T-helper 2 cell treated with Interferon-gamma antibody and Interleukin-4, amounts not matched to agents 100 ng/mL and 5 ng/mL, for 36 hours (primary cell): Measurements from ENCODE around the gene SUPT16H. TPM values are rescaled to one million over a fixed set of nuclear protein-coding genes. Genes with fewer than 3 reads are reported as not detected.

ENCODE experiments used
- intact Hi-C: fragments of 100-400 bp; cut with micrococcal nuclease; formaldehyde crosslinking; loops from one replicate; pipeline ENCODE4 v1.15.1; 2023
- total RNA-seq: library from RNA; stranded (reverse); gene quantifications from 2 replicates; pipeline ENCODE4 v1.2.3, GENCODE V29; 2022

Gene SUPT16H
- total RNA-seq, 1 donor from 2014 or later = 130 TPM

- intact Hi-C loops = no loop called here
These were observed 13.7 kb downstream of the SUPT16H start for GRCh38 chr14:21369949-21370679.

DNA sequence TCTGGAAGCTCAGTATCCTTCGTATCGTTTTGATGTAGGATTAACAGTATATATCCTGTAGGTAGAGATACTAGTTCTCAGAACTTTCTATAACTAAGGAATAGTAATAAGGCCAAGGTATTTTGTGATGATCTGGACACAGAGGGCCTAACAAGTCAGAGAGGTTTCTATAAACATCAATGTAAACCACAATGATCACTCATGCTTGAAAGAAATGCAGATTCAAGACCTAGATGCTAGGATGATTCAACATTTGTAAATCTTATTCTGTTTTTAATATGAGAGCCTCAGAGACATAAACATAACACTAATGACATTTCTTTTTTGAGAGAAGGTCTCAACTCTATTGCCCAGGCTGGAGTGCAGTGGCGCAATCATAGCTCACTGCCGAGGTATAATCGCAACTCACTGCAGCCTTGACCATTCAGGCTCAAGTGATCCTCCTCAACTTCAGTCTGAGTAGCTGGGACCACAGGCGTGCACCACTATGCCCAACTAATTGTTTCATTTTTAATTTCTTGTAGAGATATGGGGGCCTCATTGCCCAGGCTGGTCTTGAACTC lies 16.2 kb downstream of the SUPT16H start:
- intact Hi-C loops = no loop called here

GRCh38 chr14:21356511-21356910 lies 27.3 kb downstream of the SUPT16H start:
- intact Hi-C loops = no loop called here

- intact Hi-C loops = no loop called here
These were observed 31.2 kb downstream of the SUPT16H start for GRCh38 chr14:21352587-21352986.

DNA sequence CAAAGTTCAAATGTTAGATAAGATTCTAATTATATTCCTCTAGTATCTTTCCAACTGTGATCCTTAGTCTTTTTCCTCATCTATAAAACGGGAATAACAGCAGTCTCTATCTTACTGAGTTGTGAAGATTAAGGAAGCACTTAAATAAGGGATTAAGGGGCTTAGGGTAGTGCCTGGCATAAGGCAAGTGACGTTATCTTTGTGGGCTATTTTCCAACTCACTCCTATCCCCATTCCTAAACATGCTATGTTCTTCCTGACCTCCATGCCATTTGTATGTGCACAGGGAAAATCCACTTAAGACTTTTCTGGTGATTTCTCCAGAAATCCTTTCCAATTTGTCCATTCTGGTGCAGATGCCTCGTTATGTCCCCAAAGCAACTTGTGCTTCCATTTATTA lies 33.3 kb downstream of the SUPT16H start:
- intact Hi-C loops = no loop called here

GRCh38 chr14:21347201-21347600 lies 36.6 kb downstream of the SUPT16H start:
- intact Hi-C loops = no loop called here

- intact Hi-C loops = no loop called here
These were observed 37.2 kb downstream of the SUPT16H start for GRCh38 chr14:21346532-21347135.

GRCh38 chr14:21343035-21343794 lies 40.6 kb downstream of the SUPT16H start:
- intact Hi-C loops = no loop called here

GRCh38 chr14:21334202-21334906 lies 49.5 kb downstream of the SUPT16H start:
- intact Hi-C loops = no loop called here

GRCh38 chr14:21332950-21333349 lies 50.9 kb downstream of the SUPT16H start:
- intact Hi-C loops = no loop called here

GRCh38 chr14:21326972-21327371 lies 56.8 kb downstream of the SUPT16H start:
- intact Hi-C loops = no loop called here

DNA sequence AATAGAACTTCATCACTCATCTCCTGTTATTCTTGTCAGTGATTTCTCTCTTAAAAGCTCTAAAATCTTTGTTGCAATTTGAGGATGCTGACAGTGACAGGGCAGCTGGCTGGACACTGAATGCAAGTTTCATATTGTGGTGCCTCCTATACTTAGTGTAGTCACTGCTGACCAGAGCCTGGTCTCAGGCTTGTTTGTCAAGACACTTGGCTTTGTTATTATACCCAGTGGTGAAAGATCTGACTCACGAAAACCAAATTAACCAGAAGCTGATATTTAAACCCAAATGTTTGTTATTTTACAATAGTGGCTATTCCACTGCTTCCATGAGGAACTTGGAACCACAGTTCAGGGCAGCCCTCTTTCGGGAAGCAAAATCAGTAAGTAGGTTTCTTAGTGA lies 61.1 kb downstream of the SUPT16H start:
- intact Hi-C loops = no loop called here

DNA sequence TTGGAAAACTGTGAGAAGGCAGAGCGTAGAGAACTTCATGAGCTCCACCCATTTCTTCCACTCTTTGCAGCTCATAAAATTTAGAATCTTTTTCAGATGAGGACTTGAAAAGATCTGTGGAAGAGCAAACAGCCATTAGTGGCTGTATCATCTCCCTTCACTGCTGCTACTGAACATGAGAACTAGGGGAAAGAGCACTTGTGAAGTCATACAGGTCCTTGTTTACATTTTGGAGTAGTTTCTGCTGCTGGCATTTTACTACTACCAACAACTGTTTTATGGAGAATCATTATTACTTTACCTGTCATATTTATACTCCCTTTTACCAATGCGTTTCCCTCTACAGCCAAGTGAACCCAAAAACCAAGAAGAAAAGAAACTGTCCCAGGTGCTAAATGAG lies 62.9 kb downstream of the SUPT16H start:
- intact Hi-C loops = no loop called here

DNA sequence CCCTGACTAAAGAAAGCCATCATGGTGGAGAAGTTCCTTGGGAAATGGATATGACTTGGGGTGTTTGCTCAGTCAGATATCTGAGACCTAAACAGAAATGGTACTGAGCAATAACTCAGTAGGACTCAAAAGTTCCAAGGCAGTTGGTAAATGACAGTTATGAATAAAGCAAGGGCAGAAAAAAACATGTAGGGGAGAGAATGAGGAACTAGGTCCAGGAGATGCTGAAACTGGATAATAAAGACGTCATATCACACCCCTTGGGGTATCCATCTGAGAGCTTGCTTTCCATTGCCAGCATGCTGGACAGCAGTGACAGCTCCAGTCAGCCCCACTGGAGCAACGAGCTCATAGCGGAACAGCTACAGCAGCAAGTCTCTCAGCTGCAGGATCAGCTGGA lies 66.4 kb downstream of the SUPT16H start:
- intact Hi-C loops = no loop called here

GRCh38 chr14:21313512-21313911 lies 70.3 kb downstream of the SUPT16H start:
- intact Hi-C loops = no loop called here

- intact Hi-C loops = no loop called here
These were observed 72.2 kb downstream of the SUPT16H start for GRCh38 chr14:21311614-21312013.

DNA sequence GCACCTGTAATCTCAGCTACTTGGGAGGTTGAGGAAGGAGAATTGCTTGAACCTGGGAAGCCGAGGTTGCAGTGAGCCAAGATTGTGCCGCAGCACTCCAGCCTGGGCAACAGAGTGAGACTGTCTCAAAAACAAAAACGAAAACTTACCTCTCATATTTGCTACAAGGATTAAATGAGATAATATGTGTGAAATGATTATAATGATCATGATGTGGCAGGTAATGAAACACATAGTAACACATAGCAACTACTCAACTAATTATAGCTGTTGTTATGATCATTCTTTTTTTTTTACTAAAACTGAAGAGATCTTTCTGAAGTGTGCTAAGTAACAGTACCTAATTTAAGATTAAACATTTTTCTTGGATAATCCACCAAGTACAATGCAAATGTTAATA lies 73.9 kb downstream of the SUPT16H start:
- intact Hi-C loops = loop anchor here (2.0 kb wide), 1 partner anchor 75 kb away; the partner anchor contains the start of gene SUPT16H

DNA sequence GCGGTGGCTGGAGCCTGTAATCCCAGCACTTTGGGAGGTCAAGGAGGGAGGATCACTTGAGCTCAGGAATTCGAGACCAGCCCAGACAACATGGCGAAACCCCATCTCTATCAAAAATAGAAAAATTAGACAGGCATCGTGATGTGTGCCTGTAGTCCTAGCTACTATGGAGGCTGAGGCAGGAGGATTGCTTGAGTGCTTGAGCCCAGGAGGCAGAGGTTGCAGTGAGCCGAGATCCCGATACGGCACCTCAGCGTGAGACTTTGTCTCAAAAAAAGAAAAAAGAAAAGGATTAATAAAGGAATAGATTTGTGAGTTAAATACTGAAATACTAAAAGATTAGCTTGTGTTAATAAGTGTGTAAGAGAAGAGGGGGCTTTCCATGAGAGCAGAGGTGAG lies 74.6 kb downstream of the SUPT16H start:
- intact Hi-C loops = loop anchor here (2.0 kb wide), 1 partner anchor 76 kb away; the partner anchor contains the start of gene SUPT16H

GRCh38 chr14:21308479-21309237 lies 75.2 kb downstream of the SUPT16H start:
- intact Hi-C loops = loop anchor here (1.0 to 2.0 kb wide), 2 partner anchors 39 to 76 kb away; partner anchors contain the start of genes HNRNPC and SUPT16H

- intact Hi-C loops = loop anchor here (1.0 to 2.0 kb wide), 2 partner anchors 39 to 77 kb away; partner anchors contain the start of genes HNRNPC and SUPT16H
These were observed 75.7 kb downstream of the SUPT16H start for GRCh38 chr14:21308132-21308478.
